Measurements from ENCODE around the gene COTL1. TPM values are rescaled to one million over a fixed set of nuclear protein-coding genes. Genes with fewer than 3 reads are reported as not detected.

Gene COTL1
- total and polyA plus RNA-seq, 9 donors: 13.8 to 46.4 (median 29.3) TPM

DNA sequence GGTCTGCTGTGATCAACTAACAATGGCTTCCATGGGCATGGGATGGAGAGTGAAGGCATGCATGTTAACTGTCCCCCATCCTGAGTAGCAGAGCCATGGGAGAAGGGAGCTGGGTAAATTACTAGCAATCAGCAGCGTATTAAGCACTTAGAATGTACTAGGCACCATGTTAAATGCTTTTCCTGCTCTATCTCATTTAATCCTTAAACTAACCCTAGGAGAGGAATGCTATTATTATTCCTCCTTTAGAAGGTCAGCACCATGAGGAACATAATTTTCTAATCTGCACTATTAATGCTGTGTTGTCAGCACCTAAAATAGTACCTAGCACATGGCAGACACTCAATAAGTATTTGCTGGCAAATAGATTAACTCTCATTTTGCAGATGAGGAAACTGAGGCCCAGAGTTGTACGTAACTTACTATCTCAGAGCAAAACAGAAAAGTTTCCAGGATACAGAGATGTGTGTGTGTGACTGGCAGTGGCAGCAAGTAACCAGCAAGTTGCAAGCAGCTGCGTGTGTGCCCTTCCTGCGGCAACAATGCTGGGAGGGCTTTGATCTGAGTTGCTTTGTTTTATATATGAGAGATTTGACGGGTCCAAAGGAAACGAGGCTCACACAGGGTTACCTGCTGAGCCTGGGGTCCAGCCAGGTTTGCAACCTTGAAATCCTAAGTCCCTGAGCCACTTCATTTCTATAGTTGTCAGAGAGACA lies 23.9 kb upstream of the COTL1 start:
- intact Hi-C loops (cut with DNase I): no loop called here

DNA sequence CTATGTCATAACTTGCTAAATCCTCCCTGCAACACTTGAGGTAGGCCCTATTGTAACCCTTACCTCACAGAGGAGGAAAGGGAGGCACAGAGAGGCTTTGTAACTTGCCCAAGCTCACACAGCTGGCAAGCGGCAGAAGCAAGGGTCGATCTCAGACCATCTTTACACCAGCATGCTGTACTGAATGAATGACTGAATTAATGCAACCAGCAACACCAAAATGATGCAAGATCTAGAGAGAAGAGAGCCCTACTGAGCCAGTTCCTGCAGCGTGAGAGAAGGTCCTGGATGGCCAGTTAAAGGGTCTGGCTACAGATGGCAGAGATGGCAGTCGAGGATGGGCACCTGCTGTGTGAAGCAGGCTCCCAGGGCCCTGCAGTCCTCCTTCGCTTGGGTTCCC lies 22.3 kb upstream of the COTL1 start:
- no peaks in the 10 kb centered on the region for H3K9me3 ChIP-seq
- intact Hi-C loops (cut with DNase I): no loop called here
- H3K27me3 ChIP-seq: no peaks in the 10 kb centered on the region
- no peak overlapping the region for H3K4me3 ChIP-seq
- peaks cover 9% of the 10 kb centered on the region for H3K4me1 ChIP-seq (ENCODE audit: insufficient read depth)
- TF ChIP-seq EP300 (IDR thresholded peaks at IDR 0.05) (no peak), POLR2A (IDR thresholded peaks at IDR 0.05) (no peak)
- TF ChIP-seq, protein P1, sequence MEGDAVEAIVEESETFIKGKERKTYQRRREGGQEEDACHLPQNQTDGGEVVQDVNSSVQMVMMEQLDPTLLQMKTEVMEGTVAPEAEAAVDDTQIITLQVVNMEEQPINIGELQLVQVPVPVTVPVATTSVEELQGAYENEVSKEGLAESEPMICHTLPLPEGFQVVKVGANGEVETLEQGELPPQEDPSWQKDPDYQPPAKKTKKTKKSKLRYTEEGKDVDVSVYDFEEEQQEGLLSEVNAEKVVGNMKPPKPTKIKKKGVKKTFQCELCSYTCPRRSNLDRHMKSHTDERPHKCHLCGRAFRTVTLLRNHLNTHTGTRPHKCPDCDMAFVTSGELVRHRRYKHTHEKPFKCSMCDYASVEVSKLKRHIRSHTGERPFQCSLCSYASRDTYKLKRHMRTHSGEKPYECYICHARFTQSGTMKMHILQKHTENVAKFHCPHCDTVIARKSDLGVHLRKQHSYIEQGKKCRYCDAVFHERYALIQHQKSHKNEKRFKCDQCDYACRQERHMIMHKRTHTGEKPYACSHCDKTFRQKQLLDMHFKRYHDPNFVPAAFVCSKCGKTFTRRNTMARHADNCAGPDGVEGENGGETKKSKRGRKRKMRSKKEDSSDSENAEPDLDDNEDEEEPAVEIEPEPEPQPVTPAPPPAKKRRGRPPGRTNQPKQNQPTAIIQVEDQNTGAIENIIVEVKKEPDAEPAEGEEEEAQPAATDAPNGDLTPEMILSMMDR (IDR thresholded peaks at IDR 0.05): no peak
- no peak overlapping the region for H3K27ac ChIP-seq
- no peak for DNase-seq
- 93 to 97% (median 97%) methylated on average over 5 of the region's 5 CpGs for WGBS, 3 donors
- no peaks in the 10 kb centered on the region for H3K36me3 ChIP-seq

More for the DNA sequence above, 23.9 kb upstream of the COTL1 start:
- no peak overlapping the region for H3K4me3 ChIP-seq
- peaks cover 5% of the 10 kb centered on the region for H3K4me1 ChIP-seq (ENCODE audit: insufficient read depth)
- H3K27me3 ChIP-seq: no peaks in the 10 kb centered on the region
- TF ChIP-seq EP300 (IDR thresholded peaks at IDR 0.05): no peak
- TF ChIP-seq, protein P1 (IDR thresholded peaks at IDR 0.05): no peak
- no peak for TF ChIP-seq POLR2A (IDR thresholded peaks at IDR 0.05)
- no peak for DNase-seq
- WGBS, 3 donors: 84 to 93% (median 92%) methylated on average over 6 of the region's 6 CpGs
- no peaks in the 10 kb centered on the region for H3K9me3 ChIP-seq
- peak overlapping the region in 1 of 2 donors; percentile 75 for H3K27ac ChIP-seq
- no peaks in the 10 kb centered on the region for H3K36me3 ChIP-seq

DNA sequence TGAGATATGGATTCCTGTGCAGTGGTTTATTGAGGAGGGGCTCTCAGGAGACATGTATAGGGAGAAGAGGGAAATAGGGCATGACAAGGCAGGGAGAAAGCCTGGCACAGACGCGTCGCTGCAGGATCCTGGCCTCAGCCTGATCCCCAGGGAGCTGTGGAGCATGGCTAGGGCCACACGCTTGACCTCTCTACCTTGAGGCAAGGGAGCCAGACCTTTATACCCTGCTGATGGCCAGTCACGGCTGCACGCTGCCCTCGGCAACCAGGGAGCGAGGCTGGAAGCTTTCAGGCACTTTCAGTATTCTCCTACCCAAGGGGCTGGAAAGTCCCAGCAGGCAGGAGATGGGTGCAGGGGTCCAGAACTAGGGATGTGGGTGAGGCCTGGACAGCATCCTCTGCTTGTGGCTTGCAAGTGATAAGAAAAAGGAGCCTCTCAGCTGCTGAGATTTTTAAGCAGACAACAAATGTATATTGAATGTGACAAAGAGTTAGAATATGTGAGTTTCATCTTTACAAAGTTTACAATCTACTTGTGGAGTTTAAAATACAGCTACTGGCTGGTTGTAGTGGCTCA lies 20.4 kb upstream of the COTL1 start:
- no peak overlapping the region for H3K4me3 ChIP-seq
- no peaks in the 10 kb centered on the region for H3K36me3 ChIP-seq
- WGBS, 3 donors: 78 to 96% (median 94%) methylated on average over 8 of the region's 8 CpGs
- H3K27me3 ChIP-seq: no peaks in the 10 kb centered on the region
- H3K9me3 ChIP-seq: no peaks in the 10 kb centered on the region
- no peak overlapping the region for H3K27ac ChIP-seq
- DNase-seq: no peak
- TF ChIP-seq, protein P1 (IDR thresholded peaks at IDR 0.05): no peak
- no peak for TF ChIP-seq POLR2A (IDR thresholded peaks at IDR 0.05)
- TF ChIP-seq EP300 (IDR thresholded peaks at IDR 0.05): no peak
- H3K4me1 ChIP-seq (ENCODE audit: insufficient read depth): peaks cover 6% of the 10 kb centered on the region
- intact Hi-C loops (cut with DNase I): no loop called here

DNA sequence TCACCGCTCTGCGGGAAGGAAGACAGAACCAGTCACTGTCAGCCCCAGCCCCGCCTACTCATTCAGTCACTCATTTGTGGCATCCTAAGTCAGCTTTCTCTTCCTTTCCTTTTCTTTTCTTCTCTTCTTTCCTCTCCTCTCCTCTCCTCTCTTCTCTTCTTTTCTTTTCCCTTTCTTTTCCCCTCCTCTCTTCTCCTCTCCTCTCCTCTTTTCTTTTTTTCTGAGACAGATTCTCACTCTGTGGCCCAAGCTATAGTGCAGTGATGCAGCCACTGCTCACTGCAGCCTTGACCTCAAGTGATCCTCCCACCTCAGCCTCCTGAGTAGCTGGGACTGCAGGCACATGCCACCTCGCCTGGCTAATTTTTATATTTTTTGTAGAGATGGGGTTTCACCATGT lies 19.8 kb upstream of the COTL1 start:
- Histone ChIP-seq H3K4me3 (no peak overlapping the region), H3K9me3 (no peaks in the 10 kb centered on the region), H3K4me1 (ENCODE audit: insufficient read depth) (peaks cover 10% of the 10 kb centered on the region), H3K27me3 (no peaks in the 10 kb centered on the region), H3K36me3 (no peaks in the 10 kb centered on the region), H3K27ac (no peak overlapping the region)
- WGBS, 3 donors: 83 to 88% (median 84%) methylated on average over 4 of the region's 4 CpGs
- TF ChIP-seq EP300 (IDR thresholded peaks at IDR 0.05) (no peak), POLR2A (IDR thresholded peaks at IDR 0.05) (no peak)
- TF ChIP-seq, protein P1 (IDR thresholded peaks at IDR 0.05): no peak
- no peak for DNase-seq
- intact Hi-C loops (cut with DNase I): no loop called here

Measured in ovary (tissue), 9 donors.